HL-60 (cell line): ENCODE measurements around the gene GCK.

ENCODE experiments used
- DNase-seq, 2 experiments: peaks; one replicate each; pipeline ENCODE4 v3.0.0-alpha.2; 2010 to 2020; ENCODE audit warnings: low read depth in 1 of 2, low spot score in 1 of 2
- H3K27ac ChIP-seq: fragments of 250-450 bp; sonication (Bioruptor Pico); replicated peaks from 2 replicates; pipeline ENCODE4 v1.5.1; 2020; ENCODE audit warnings: mild to moderate bottlenecking, moderate library complexity
- H3K27me3 ChIP-seq: fragments of 250-450 bp; sonication (Bioruptor Pico); 2 replicates; pipeline ENCODE4 v1.5.1; 2021; ENCODE audit warnings: mild to moderate bottlenecking, moderate library complexity; ENCODE audit not compliant: insufficient read depth, poor library complexity, severe bottlenecking
- H3K4me3 ChIP-seq: replicated peaks from 2 replicates; pipeline ENCODE4 v1.5.1; 2011; ENCODE audit warnings: mild to moderate bottlenecking, control low read depth, low read length; ENCODE audit not compliant: insufficient read depth
- GABPA ChIP-seq: IDR thresholded peaks from 2 replicates; pipeline ENCODE4 v1.6.1; 2012; ENCODE audit warnings: low read depth
- POLR2AphosphoS5 ChIP-seq: IDR thresholded peaks from 2 replicates; pipeline ENCODE4 v1.6.1; 2012; ENCODE audit warnings: low read depth
- SPI1 ChIP-seq: IDR thresholded peaks from 2 replicates; pipeline ENCODE4 v1.6.1; 2012; ENCODE audit warnings: low read depth, mild to moderate bottlenecking, borderline replicate concordance
- TF ChIP-seq, protein P1 (sequence below): IDR thresholded peaks from 2 replicates; pipeline ENCODE4 v1.6.1; 2012; ENCODE audit warnings: low read depth; ENCODE audit not compliant: insufficient replicate concordance
- TF ChIP-seq, protein P2 (sequence below): IDR thresholded peaks from one replicate; pipeline ENCODE4 v1.5.1; 2011; ENCODE audit warnings: low read length, control low read depth, inconsistent platforms; ENCODE audit not compliant: insufficient read depth

Gene GCK

GRCh38 chr7:44211126-44211675, 22.0 kb upstream of the GCK start:
- H3K4me3 ChIP-seq: no peak overlapping the region
- no peak overlapping the region for H3K27ac ChIP-seq
- H3K27me3 ChIP-seq: no peaks in the 10 kb centered on the region
- DNase-seq: no peak
- TF ChIP-seq, protein P1, sequence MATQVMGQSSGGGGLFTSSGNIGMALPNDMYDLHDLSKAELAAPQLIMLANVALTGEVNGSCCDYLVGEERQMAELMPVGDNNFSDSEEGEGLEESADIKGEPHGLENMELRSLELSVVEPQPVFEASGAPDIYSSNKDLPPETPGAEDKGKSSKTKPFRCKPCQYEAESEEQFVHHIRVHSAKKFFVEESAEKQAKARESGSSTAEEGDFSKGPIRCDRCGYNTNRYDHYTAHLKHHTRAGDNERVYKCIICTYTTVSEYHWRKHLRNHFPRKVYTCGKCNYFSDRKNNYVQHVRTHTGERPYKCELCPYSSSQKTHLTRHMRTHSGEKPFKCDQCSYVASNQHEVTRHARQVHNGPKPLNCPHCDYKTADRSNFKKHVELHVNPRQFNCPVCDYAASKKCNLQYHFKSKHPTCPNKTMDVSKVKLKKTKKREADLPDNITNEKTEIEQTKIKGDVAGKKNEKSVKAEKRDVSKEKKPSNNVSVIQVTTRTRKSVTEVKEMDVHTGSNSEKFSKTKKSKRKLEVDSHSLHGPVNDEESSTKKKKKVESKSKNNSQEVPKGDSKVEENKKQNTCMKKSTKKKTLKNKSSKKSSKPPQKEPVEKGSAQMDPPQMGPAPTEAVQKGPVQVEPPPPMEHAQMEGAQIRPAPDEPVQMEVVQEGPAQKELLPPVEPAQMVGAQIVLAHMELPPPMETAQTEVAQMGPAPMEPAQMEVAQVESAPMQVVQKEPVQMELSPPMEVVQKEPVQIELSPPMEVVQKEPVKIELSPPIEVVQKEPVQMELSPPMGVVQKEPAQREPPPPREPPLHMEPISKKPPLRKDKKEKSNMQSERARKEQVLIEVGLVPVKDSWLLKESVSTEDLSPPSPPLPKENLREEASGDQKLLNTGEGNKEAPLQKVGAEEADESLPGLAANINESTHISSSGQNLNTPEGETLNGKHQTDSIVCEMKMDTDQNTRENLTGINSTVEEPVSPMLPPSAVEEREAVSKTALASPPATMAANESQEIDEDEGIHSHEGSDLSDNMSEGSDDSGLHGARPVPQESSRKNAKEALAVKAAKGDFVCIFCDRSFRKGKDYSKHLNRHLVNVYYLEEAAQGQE: no peak
- TF ChIP-seq GABPA: no peak
- no peak for TF ChIP-seq POLR2AphosphoS5
- no peak for TF ChIP-seq SPI1
- TF ChIP-seq, protein P2, sequence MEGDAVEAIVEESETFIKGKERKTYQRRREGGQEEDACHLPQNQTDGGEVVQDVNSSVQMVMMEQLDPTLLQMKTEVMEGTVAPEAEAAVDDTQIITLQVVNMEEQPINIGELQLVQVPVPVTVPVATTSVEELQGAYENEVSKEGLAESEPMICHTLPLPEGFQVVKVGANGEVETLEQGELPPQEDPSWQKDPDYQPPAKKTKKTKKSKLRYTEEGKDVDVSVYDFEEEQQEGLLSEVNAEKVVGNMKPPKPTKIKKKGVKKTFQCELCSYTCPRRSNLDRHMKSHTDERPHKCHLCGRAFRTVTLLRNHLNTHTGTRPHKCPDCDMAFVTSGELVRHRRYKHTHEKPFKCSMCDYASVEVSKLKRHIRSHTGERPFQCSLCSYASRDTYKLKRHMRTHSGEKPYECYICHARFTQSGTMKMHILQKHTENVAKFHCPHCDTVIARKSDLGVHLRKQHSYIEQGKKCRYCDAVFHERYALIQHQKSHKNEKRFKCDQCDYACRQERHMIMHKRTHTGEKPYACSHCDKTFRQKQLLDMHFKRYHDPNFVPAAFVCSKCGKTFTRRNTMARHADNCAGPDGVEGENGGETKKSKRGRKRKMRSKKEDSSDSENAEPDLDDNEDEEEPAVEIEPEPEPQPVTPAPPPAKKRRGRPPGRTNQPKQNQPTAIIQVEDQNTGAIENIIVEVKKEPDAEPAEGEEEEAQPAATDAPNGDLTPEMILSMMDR: no peak

GRCh38 chr7:44210107-44210506, 20.9 kb upstream of the GCK start:
- DNase-seq: no peak
- TF ChIP-seq GABPA: no peak
- TF ChIP-seq, protein P1: no peak
- no peak for TF ChIP-seq SPI1
- TF ChIP-seq POLR2AphosphoS5: no peak
- Histone ChIP-seq H3K4me3 (no peak overlapping the region), H3K27ac (no peak overlapping the region), H3K27me3 (no peaks in the 10 kb centered on the region)

DNA sequence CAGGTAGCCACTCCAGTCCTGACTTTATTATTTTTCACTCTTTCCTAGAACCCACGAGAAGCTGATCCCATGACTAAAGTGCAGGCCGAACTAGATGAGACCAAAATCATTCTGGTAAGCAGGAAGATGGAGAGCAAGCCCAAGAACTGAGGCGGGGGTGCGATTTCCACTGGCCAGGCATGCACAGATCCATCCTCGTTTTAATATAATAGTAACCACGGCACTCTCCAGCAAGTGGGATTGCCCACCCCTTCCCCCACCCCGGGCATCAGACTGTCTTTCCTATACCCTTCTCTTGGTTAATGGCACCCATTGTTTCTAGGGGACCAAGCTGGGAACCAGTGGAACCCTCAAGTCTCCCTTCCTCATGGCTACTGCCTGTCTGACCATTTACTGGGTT, 18.8 kb upstream of the GCK start:
- Histone ChIP-seq H3K4me3 (no peak overlapping the region), H3K27me3 (no peaks in the 10 kb centered on the region), H3K27ac (no peak overlapping the region)
- TF ChIP-seq, protein P2: no peak
- DNase-seq: no peak

DNA sequence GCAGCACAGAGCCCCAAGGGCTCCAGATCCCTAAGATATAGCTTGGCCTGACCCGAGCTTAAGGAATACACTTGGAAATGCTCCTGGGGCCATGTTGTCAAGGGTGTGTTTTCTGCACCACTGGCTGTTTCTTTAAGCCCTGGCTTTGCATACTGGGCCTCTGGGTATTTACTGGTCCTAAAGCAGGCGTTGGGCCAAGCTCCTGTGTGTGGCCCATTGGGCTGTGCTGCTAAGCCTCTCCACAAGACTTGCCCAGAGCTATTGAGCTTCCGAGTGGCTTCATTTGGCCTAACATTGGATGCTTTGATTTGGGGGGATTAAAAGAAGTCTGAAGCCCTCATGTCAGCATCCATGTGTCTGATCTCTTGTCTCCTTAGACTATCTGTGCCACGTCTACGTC, 16.8 kb upstream of the GCK start:
- Histone ChIP-seq H3K27ac (no peak overlapping the region), H3K27me3 (no peaks in the 10 kb centered on the region), H3K4me3 (no peak overlapping the region)
- no peak for DNase-seq
- TF ChIP-seq, protein P1: no peak
- no peak for TF ChIP-seq SPI1
- TF ChIP-seq GABPA: no peak
- TF ChIP-seq, protein P2: no peak
- no peak for TF ChIP-seq POLR2AphosphoS5
